ENCODE measurements around the gene C2CD4C.

- TF ChIP-seq CTCF (IDR thresholded peaks at IDR 0.05) = no peak
- no peak for TF ChIP-seq POLR2A (IDR thresholded peaks at IDR 0.05)
- TF ChIP-seq POLR2AphosphoS5 (IDR thresholded peaks at IDR 0.05) = no peak
These were observed 41.0 kb upstream of the C2CD4C start for GRCh38 chr19:449916-450315.

Data from upper lobe of left lung (tissue), 4 donors.